ENCODE results near the gene HAPLN2.

DNA sequence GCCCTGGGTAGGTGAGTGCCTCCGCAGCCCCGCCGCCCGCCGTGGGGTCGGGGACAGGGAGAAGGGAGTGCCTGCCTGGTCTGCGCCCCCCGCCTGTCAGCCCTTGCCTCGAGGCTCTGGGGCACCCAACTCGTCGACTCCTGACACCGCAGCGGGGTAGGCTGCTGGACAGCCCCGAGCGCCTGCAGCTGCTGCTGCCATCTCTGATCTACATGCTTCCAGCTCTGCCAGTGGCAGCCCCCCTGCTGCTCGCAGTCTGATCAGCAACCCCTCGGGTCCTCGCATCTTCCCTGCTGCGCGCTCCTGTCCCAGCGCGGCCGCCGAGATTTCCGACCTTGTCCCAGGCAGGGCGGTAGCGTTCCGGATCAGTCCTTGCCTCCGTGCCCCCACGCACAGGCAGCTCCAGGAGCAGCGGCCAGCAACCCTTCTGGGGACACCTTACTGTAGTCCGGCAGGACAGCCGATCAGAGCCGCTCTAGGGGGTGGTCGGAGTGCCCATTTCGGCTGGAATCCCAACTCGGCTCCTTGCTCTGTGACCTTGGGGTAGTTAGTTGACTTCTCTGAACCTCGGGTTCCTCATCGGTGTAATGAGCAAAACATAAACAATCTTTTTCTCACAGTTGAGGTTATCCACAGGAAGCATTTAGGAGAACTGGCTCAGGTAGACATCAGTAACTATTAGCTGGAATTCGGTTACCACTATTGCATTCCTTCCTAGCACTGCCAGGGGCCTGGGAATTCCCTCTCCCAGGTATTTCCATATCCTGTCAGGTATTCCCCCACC is 23.2 kb downstream of the HAPLN2 start:
- no peak for TF ChIP-seq EP300 (IDR thresholded peaks at IDR 0.05)
- TF ChIP-seq POLR2A (IDR thresholded peaks at IDR 0.05; ENCODE audit: low read depth), result no peak

All from esophagus muscularis mucosa (tissue), 2 donors.